K562 (cell line): ENCODE data around the gene HDAC6. TPM values are rescaled to one million over a fixed set of nuclear protein-coding genes. Genes with fewer than 3 reads are reported as not detected.

ENCODE experiments used
- ARID2 ChIP-seq: fragments of 450-650 bp; IDR thresholded peaks from 2 replicates; pipeline ENCODE4 v1.6.1; 2017; ENCODE audit warnings: antibody characterized with exemption, mild to moderate bottlenecking
- ARNT ChIP-seq, 2 experiments: fragments of 450-650 bp; IDR thresholded peaks; 2 replicates each; pipeline ENCODE4 v1.6.1; 2016; ENCODE audit warnings: mild to moderate bottlenecking in 1 of 2
- BRF1 ChIP-seq: IDR thresholded peaks from 3 replicates; pipeline ENCODE4 v1.6.1; 2011; ENCODE audit warnings: borderline replicate concordance, mild to moderate bottlenecking; ENCODE audit not compliant: insufficient read length; ENCODE audit errors: extremely low read depth
- ELF4 ChIP-seq: fragments of 450-650 bp; formaldehyde crosslinking; IDR thresholded peaks from 2 replicates; pipeline ENCODE4 v1.4.0; 2022; ENCODE audit warnings: missing genetic modification characterization
- GABPB1 ChIP-seq: sonication (generic); formaldehyde crosslinking; IDR thresholded peaks from 2 replicates; pipeline ENCODE4 v1.8.0; 2022; ENCODE audit warnings: mild to moderate bottlenecking, missing genetic modification reagents
- HNRNPLL ChIP-seq: fragments of 200-400 bp; formaldehyde crosslinking; IDR thresholded peaks from 2 replicates; pipeline ENCODE4 v1.6.1; 2017; ENCODE audit warnings: low read length, low read depth, mild to moderate bottlenecking; ENCODE audit not compliant: poor library complexity, severe bottlenecking
- MIER1 ChIP-seq: fragments of 450-650 bp; IDR thresholded peaks from 2 replicates; pipeline ENCODE4 v1.6.1; 2016; ENCODE audit warnings: antibody characterized with exemption, mild to moderate bottlenecking, low read depth
- POLR2A ChIP-seq: fragments of 450-650 bp; conservative IDR thresholded peaks from 2 replicates; pipeline ENCODE4 v1.6.1; 2016
- SMARCA4 ChIP-seq: fragments of 450-650 bp; IDR thresholded peaks from 2 replicates; pipeline ENCODE4 v1.6.1; 2016
- ZNF253 ChIP-seq: fragments of 250-450 bp; sonication (Bioruptor Pico); conservative IDR thresholded peaks from 2 replicates; pipeline ENCODE4 v1.6.1; 2021; ENCODE audit warnings: mild to moderate bottlenecking
- polyA plus RNA-seq, 8 experiments: library from polyadenylated mRNA; depleted of rRNA in 4 of 8; stranded (reverse) in 5 of 8; unstranded in 3 of 8; fragments of >200 nt; fragmentation: Nextera tagmentation in 2 of 8; fragmentation: Illumina TruSeq in 1 of 8; extraction: Ambion mirVana in 2 of 8; extraction: Trizol in 1 of 8; gene quantifications; 2 replicates each; pipeline versions ENCODE4 v1.2.1 to v1.2.3, GENCODE V29; 2011 to 2014; ENCODE audit warnings: inconsistent platforms in 1 of 8, missing spikeins in 1 of 8
- total RNA-seq, 7 experiments: library from RNA; depleted of rRNA in 6 of 7; stranded (reverse); fragments of >200 nt in 6 of 7; fragmentation: Illumina TruSeq in 2 of 7; extraction: Trizol in 2 of 7; gene quantifications; 2 replicates each; pipeline versions ENCODE4 v1.2.1 to v1.2.3, GENCODE V29; 2011 to 2021; ENCODE audit warnings: low replicate concordance in 1 of 7
- TF ChIP-seq, protein P1 (sequence below), 3 experiments: fragments of 200-800 bp in 1 of 3; fragments of 250-450 bp in 1 of 3; fragments of 450-650 bp in 1 of 3; sonication (Bioruptor Pico) in 1 of 3; sonication (Bioruptor generic) in 1 of 3; formaldehyde crosslinking in 1 of 3; IDR thresholded peaks; 2 replicates each; pipeline versions ENCODE4 v1.6.1 to v1.8.0; 2016 to 2022; ENCODE audit warnings: mild to moderate bottlenecking in 2 of 3, missing genetic modification characterization in 2 of 3, missing compliant biosample characterization in 1 of 3, moderate library complexity in 1 of 3
- TF ChIP-seq, protein P2 (sequence below): sonication (generic); formaldehyde crosslinking; IDR thresholded peaks from 2 replicates; pipeline ENCODE4 v1.8.1; 2023; ENCODE audit warnings: mild to moderate bottlenecking, missing genetic modification reagents, moderate library complexity
- TF ChIP-seq, protein P3 (sequence below), 2 experiments: fragments of 450-650 bp in 1 of 2; sonication (generic) in 1 of 2; formaldehyde crosslinking in 1 of 2; IDR thresholded peaks; 2 replicates each; pipeline versions ENCODE4 v1.7.1 to v1.9.0; 2016 to 2022; ENCODE audit warnings: inconsistent platforms in 1 of 2, mild to moderate bottlenecking in 1 of 2, missing genetic modification reagents in 1 of 2

The HDAC6 gene
- total and polyA plus RNA-seq, 9 of the 15 experiments (the other 6 are each of a cell fraction or from before 2014, with no cell fraction given) = 29.9 to 101 (median 71.2) TPM

DNA sequence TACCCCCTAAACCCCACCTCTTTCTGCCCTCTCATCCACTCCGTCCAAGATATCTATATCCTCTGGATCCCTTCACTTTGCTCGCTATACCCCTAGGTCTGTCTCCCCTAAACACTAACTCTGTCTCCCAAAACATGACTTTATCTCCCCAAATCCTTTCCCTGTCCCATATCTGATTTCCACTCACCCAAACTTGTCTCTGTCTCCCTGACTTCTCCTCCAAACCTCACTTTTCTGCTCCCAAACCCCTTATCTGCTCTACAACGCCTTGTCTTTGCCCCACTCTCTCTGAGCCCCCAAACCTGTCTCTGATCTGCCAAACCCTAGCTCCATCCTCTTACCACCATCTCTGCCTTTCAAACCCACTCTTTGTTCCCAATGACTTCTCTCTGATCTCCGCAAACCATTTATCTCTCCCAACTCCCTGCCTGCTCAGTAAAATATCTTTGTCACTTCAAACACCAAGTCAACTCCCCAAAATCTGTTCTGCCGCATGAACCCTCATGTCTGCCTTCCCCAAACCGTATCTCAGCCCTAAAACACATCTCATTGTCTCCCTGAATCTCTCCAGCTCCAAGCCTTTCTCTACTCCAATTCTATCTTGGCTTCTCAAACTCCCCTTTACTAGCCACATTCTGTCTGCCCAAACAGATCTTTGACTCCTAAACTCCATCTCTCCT, 14.9 kb upstream of the HDAC6 start (continued):
- no peak for TF ChIP-seq ZNF253 (CRISPR knock-in tag)
- TF ChIP-seq MIER1 = peak; percentile 22; the same call in 1 of the 2 replicates
- TF ChIP-seq SMARCA4 = 0 out of 2 replicates have a peak, but pooled peaks have one; percentile 47
- peak; percentile 36; the same call in 1 of the 2 replicates for TF ChIP-seq POLR2A
- TF ChIP-seq, protein P1, sequence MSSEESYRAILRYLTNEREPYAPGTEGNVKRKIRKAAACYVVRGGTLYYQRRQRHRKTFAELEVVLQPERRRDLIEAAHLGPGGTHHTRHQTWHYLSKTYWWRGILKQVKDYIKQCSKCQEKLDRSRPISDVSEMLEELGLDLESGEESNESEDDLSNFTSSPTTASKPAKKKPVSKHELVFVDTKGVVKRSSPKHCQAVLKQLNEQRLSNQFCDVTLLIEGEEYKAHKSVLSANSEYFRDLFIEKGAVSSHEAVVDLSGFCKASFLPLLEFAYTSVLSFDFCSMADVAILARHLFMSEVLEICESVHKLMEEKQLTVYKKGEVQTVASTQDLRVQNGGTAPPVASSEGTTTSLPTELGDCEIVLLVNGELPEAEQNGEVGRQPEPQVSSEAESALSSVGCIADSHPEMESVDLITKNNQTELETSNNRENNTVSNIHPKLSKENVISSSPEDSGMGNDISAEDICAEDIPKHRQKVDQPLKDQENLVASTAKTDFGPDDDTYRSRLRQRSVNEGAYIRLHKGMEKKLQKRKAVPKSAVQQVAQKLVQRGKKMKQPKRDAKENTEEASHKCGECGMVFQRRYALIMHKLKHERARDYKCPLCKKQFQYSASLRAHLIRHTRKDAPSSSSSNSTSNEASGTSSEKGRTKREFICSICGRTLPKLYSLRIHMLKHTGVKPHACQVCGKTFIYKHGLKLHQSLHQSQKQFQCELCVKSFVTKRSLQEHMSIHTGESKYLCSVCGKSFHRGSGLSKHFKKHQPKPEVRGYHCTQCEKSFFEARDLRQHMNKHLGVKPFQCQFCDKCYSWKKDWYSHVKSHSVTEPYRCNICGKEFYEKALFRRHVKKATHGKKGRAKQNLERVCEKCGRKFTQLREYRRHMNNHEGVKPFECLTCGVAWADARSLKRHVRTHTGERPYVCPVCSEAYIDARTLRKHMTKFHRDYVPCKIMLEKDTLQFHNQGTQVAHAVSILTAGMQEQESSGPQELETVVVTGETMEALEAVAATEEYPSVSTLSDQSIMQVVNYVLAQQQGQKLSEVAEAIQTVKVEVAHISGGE (CRISPR knock-in tag; IDR thresholded peaks at IDR 0.05) = 0 out of 6 replicates have a peak, but pooled peaks of 1 of the 3 experiments have one; percentile 24
- 0 out of 4 replicates have a peak, but pooled peaks of 1 of the 2 experiments have one; percentile 14 for TF ChIP-seq ARNT (IDR thresholded peaks at IDR 0.05)
- TF ChIP-seq, protein P2, sequence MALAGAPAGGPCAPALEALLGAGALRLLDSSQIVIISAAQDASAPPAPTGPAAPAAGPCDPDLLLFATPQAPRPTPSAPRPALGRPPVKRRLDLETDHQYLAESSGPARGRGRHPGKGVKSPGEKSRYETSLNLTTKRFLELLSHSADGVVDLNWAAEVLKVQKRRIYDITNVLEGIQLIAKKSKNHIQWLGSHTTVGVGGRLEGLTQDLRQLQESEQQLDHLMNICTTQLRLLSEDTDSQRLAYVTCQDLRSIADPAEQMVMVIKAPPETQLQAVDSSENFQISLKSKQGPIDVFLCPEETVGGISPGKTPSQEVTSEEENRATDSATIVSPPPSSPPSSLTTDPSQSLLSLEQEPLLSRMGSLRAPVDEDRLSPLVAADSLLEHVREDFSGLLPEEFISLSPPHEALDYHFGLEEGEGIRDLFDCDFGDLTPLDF = no peak
- 0 out of 2 replicates have a peak, but pooled peaks have one; percentile 14 for TF ChIP-seq GABPB1
- TF ChIP-seq ELF4 (CRISPR knock-in tag) = peak; percentile 54; the same call in 1 of the 2 replicates
- TF ChIP-seq HNRNPLL = no peak
- 0 out of 2 replicates have a peak, but pooled peaks have one; percentile 9 for TF ChIP-seq ARID2
- TF ChIP-seq, protein P3, sequence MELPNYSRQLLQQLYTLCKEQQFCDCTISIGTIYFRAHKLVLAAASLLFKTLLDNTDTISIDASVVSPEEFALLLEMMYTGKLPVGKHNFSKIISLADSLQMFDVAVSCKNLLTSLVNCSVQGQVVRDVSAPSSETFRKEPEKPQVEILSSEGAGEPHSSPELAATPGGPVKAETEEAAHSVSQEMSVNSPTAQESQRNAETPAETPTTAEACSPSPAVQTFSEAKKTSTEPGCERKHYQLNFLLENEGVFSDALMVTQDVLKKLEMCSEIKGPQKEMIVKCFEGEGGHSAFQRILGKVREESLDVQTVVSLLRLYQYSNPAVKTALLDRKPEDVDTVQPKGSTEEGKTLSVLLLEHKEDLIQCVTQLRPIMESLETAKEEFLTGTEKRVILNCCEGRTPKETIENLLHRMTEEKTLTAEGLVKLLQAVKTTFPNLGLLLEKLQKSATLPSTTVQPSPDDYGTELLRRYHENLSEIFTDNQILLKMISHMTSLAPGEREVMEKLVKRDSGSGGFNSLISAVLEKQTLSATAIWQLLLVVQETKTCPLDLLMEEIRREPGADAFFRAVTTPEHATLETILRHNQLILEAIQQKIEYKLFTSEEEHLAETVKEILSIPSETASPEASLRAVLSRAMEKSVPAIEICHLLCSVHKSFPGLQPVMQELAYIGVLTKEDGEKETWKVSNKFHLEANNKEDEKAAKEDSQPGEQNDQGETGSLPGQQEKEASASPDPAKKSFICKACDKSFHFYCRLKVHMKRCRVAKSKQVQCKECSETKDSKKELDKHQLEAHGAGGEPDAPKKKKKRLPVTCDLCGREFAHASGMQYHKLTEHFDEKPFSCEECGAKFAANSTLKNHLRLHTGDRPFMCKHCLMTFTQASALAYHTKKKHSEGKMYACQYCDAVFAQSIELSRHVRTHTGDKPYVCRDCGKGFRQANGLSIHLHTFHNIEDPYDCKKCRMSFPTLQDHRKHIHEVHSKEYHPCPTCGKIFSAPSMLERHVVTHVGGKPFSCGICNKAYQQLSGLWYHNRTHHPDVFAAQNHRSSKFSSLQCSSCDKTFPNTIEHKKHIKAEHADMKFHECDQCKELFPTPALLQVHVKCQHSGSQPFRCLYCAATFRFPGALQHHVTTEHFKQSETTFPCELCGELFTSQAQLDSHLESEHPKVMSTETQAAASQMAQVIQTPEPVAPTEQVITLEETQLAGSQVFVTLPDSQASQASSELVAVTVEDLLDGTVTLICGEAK (IDR thresholded peaks at IDR 0.05) = peak; percentile 72
- TF ChIP-seq, protein P3 (CRISPR knock-in tag; IDR thresholded peaks at IDR 0.05) = no peak
- TF ChIP-seq BRF1 = no peak
